Activated CD8-positive, alpha-beta memory T cell treated with anti-CD3 and anti-CD28 coated beads, Interleukin-2, amount 50 U/mL, for 4 hours (primary cell): ENCODE data around the gene UCHL1.
"Not testable (repeated sequence)": the region's sequence is repeated elsewhere in the genome, so short reads cannot be mapped to it uniquely, and the experiment has no call there.

Experiments
- DNase-seq: peaks from one replicate; pipeline ENCODE4 v3.0.0-alpha.2; 2020

The UCHL1 gene

GRCh38 chr4:41241919-41242318 lies 14.8 kb upstream of the UCHL1 start:
- no peak for DNase-seq

GRCh38 chr4:41245983-41246382 lies 10.7 kb upstream of the UCHL1 start:
- no peak for DNase-seq

GRCh38 chr4:41256131-41256739 lies 493 bp upstream of the UCHL1 start:
- no peak for DNase-seq

- no peak for DNase-seq
Observed at GRCh38 chr4:41257257-41257901, 651 bp downstream of the UCHL1 start.

- no peak for DNase-seq
Observed at GRCh38 chr4:41257906-41258305, 1.2 kb downstream of the UCHL1 start.

GRCh38 chr4:41258783-41259182 lies 2.1 kb downstream of the UCHL1 start:
- DNase-seq: no peak

GRCh38 chr4:41260116-41260733 lies 3.5 kb downstream of the UCHL1 start:
- no peak for DNase-seq

GRCh38 chr4:41262198-41262597 lies 5.5 kb downstream of the UCHL1 start:
- DNase-seq: no peak

- no peak for DNase-seq
Observed at GRCh38 chr4:41264212-41264611, 7.5 kb downstream of the UCHL1 start.

- no peak for DNase-seq
Observed at GRCh38 chr4:41267997-41268396, 11.3 kb downstream of the UCHL1 start.

GRCh38 chr4:41268721-41269517 lies 12.2 kb downstream of the UCHL1 start:
- DNase-seq: no peak

- no peak for DNase-seq
Observed at GRCh38 chr4:41269682-41270081, 13.0 kb downstream of the UCHL1 start.

- not testable (repeated sequence) for DNase-seq
Observed at GRCh38 chr4:41275931-41276330, 19.2 kb downstream of the UCHL1 start.

GRCh38 chr4:41280010-41280409 lies 23.3 kb downstream of the UCHL1 start:
- DNase-seq: no peak

GRCh38 chr4:41281038-41281634 lies 24.4 kb downstream of the UCHL1 start:
- no peak for DNase-seq

- no peak for DNase-seq
Observed at GRCh38 chr4:41282366-41282765, 25.6 kb downstream of the UCHL1 start.

- DNase-seq: no peak
Observed at GRCh38 chr4:41285202-41285863, 28.6 kb downstream of the UCHL1 start.

- no peak for DNase-seq
Observed at GRCh38 chr4:41285864-41286235, 29.1 kb downstream of the UCHL1 start.

GRCh38 chr4:41287005-41287404 lies 30.3 kb downstream of the UCHL1 start:
- DNase-seq: no peak

GRCh38 chr4:41287852-41288251 lies 31.1 kb downstream of the UCHL1 start:
- no peak for DNase-seq

- no peak for DNase-seq
Observed at GRCh38 chr4:41288254-41288653, 31.5 kb downstream of the UCHL1 start.

- DNase-seq: no peak
Observed at GRCh38 chr4:41290479-41290878, 33.8 kb downstream of the UCHL1 start.
